ENCODE data around the gene OSER1.

Gene OSER1

GRCh38 chr20:44172572-44172950, 38.0 kb downstream of the OSER1 start:
- DNase-seq = no peak

- no peak for DNase-seq
Observed at GRCh38 chr20:44171775-44172571, 38.6 kb downstream of the OSER1 start.

GRCh38 chr20:44170816-44171410, 39.7 kb downstream of the OSER1 start:
- no peak for DNase-seq

GRCh38 chr20:44167736-44168135, 42.8 kb downstream of the OSER1 start:
- DNase-seq = no peak

- DNase-seq = no peak
Observed at GRCh38 chr20:44166477-44166876, 44.1 kb downstream of the OSER1 start.

GRCh38 chr20:44166008-44166407, 44.6 kb downstream of the OSER1 start:
- DNase-seq = no peak

- no peak for DNase-seq
Observed at GRCh38 chr20:44160133-44160532, 50.4 kb downstream of the OSER1 start.

GRCh38 chr20:44159711-44160110, 50.9 kb downstream of the OSER1 start:
- no peak for DNase-seq

GRCh38 chr20:44159125-44159524, 51.4 kb downstream of the OSER1 start:
- no peak for DNase-seq

GRCh38 chr20:44157061-44157460, 53.5 kb downstream of the OSER1 start:
- no peak for DNase-seq

- no peak for DNase-seq
Observed at GRCh38 chr20:44154521-44155001, 56.0 kb downstream of the OSER1 start.

GRCh38 chr20:44153636-44154043, 56.9 kb downstream of the OSER1 start:
- no peak for DNase-seq

GRCh38 chr20:44151621-44152416, 58.8 kb downstream of the OSER1 start:
- no peak for DNase-seq

GRCh38 chr20:44146272-44146671, 64.3 kb downstream of the OSER1 start:
- no peak for DNase-seq

All from NCI-H2029 (cell line).